ENCODE results near the gene RPP30.

The RPP30 gene

GRCh38 chr10:90855126-90855525, 16.6 kb upstream of the RPP30 start:
- Histone ChIP-seq H3K9ac (ENCODE audit: low read length in 5 of 5) (no peak overlapping the region), H3K27me3 (ENCODE audit: control insufficient read depth in 5 of 5, insufficient read depth in 4 of 5, low read length in 5 of 5) (peaks cover 9 to 34% (median 23%) of the 10 kb centered on the region in 5 donors), H3K9me3 (ENCODE audit: control insufficient read depth in 5 of 5, low read length in 5 of 5) (peaks cover 0 to 12% (median 8%) of the 10 kb centered on the region in 5 donors), H3K4me3 (ENCODE audit: low read depth in 1 of 5, low read length in 5 of 5) (no peak overlapping the region), H3K27ac (ENCODE audit: low read depth, low read length) (no peak overlapping the region), H3K36me3 (ENCODE audit: control insufficient read depth in 5 of 5, insufficient read depth in 5 of 5, low read length in 5 of 5) (no peaks in the 10 kb centered on the region), H3K4me1 (ENCODE audit: control insufficient read depth in 5 of 5, insufficient read depth in 5 of 5, low read length in 5 of 5) (peaks cover 0 to 16% (median 13%) of the 10 kb centered on the region in 5 donors)

- Histone ChIP-seq H3K9ac (ENCODE audit: low read length in 5 of 5) (no peak overlapping the region), H3K9me3 (ENCODE audit: control insufficient read depth in 5 of 5, low read length in 5 of 5) (peaks cover 0 to 2% (median under 1%) of the 10 kb centered on the region in 5 donors), H3K27me3 (ENCODE audit: control insufficient read depth in 5 of 5, insufficient read depth in 4 of 5, low read length in 5 of 5) (peaks cover 9 to 34% (median 23%) of the 10 kb centered on the region in 5 donors), H3K27ac (ENCODE audit: low read depth, low read length) (no peak overlapping the region), H3K4me1 (ENCODE audit: control insufficient read depth in 5 of 5, insufficient read depth in 5 of 5, low read length in 5 of 5) (peaks cover 0 to 16% (median 13%) of the 10 kb centered on the region in 5 donors), H3K36me3 (ENCODE audit: control insufficient read depth in 5 of 5, insufficient read depth in 5 of 5, low read length in 5 of 5) (no peaks in the 10 kb centered on the region), H3K4me3 (ENCODE audit: low read depth in 1 of 5, low read length in 5 of 5) (no peak overlapping the region)
Observed at GRCh38 chr10:90856261-90856660, 15.5 kb upstream of the RPP30 start.

GRCh38 chr10:90856964-90857634, 14.7 kb upstream of the RPP30 start:
- peaks cover 9 to 34% (median 23%) of the 10 kb centered on the region in 5 donors for H3K27me3 ChIP-seq (ENCODE audit: control insufficient read depth in 5 of 5, insufficient read depth in 4 of 5, low read length in 5 of 5)
- H3K9ac ChIP-seq (ENCODE audit: low read length in 5 of 5): peak overlapping the region in 2 of 5 donors; percentile 0 to 23
- H3K4me1 ChIP-seq (ENCODE audit: control insufficient read depth in 5 of 5, insufficient read depth in 5 of 5, low read length in 5 of 5): peaks cover 0 to 16% (median 13%) of the 10 kb centered on the region in 5 donors
- H3K9me3 ChIP-seq (ENCODE audit: control insufficient read depth in 5 of 5, low read length in 5 of 5): no peaks in the 10 kb centered on the region
- H3K27ac ChIP-seq (ENCODE audit: low read depth, low read length): no peak overlapping the region
- H3K36me3 ChIP-seq (ENCODE audit: control insufficient read depth in 5 of 5, insufficient read depth in 5 of 5, low read length in 5 of 5): no peaks in the 10 kb centered on the region
- peak overlapping the region; percentile 29 to 78 (median 67) for H3K4me3 ChIP-seq (ENCODE audit: low read depth in 1 of 5, low read length in 5 of 5)

DNA sequence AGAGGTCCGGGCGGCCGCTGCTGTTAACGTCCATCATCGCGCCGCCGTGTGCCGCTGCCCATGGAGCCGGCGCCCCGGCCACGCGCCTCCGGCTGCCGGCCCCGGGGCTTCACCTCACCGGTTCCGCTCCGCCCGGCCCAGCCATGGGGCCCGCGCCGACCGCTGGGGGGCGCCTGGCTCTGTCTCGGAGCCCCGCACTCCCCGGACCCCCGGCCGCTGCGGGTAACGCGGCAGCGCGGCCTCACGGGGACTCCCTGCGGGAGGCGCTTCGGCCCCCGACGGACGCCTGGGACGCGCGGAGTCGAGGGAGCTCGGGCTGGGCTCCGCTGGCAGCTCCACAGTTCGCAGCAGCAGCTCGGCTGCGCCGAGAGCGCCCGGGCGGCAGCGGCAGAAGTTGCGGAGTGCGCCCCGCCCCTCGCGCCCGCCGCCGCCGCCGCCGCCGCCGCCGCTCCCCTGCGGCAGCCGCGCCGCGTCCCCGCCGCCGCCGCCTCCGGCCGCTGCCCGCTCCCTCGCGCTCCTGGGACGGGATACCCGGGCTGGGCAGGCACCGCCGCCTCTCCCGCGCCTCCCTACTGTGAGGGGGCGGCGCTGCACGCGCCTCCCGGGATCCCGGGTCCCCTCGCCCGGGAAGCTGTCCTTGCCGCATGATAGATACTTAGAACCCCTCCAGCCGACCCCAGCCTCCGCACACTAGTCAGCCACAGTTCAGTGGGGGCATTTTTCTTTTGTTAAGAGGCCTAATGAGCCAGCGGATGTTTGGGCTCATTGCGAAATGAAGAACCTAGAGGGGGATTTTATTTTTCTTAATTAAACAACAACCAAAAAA, 13.9 kb upstream of the RPP30 start, which contains the start of gene HTR7:
Gene HTR7 (minus strand): TSS at position 405 of the 826 bp plus-strand sequence. CDS start 368 bp downstream, at position 37.
- H3K9ac ChIP-seq (ENCODE audit: low read length in 5 of 5): peak within 1 kb of the TSS in 4 of 5 donors; percentile 48 to 80 (median 70)
- H3K4me3 ChIP-seq (ENCODE audit: low read depth in 1 of 5, low read length in 5 of 5): peak within 1 kb of the TSS; percentile 61 to 78 (median 69)
- H3K27ac ChIP-seq (ENCODE audit: low read depth, low read length): no peak within 1 kb of the TSS
- H3K36me3 ChIP-seq (ENCODE audit: control insufficient read depth in 5 of 5, insufficient read depth in 5 of 5, low read length in 5 of 5): no peaks in the 10 kb centered on the region
- H3K9me3 ChIP-seq (ENCODE audit: control insufficient read depth in 5 of 5, low read length in 5 of 5): no peaks in the 10 kb centered on the region
- peaks cover 0 to 16% (median 13%) of the 10 kb centered on the region in 5 donors for H3K4me1 ChIP-seq (ENCODE audit: control insufficient read depth in 5 of 5, insufficient read depth in 5 of 5, low read length in 5 of 5)
- H3K27me3 ChIP-seq (ENCODE audit: control insufficient read depth in 5 of 5, insufficient read depth in 4 of 5, low read length in 5 of 5): peaks cover 9 to 34% (median 23%) of the 10 kb centered on the region in 5 donors

- Histone ChIP-seq H3K9me3 (ENCODE audit: control insufficient read depth in 5 of 5, low read length in 5 of 5) (no peaks in the 10 kb centered on the region), H3K27me3 (ENCODE audit: control insufficient read depth in 5 of 5, insufficient read depth in 4 of 5, low read length in 5 of 5) (peaks cover 9 to 34% (median 23%) of the 10 kb centered on the region in 5 donors), H3K36me3 (ENCODE audit: control insufficient read depth in 5 of 5, insufficient read depth in 5 of 5, low read length in 5 of 5) (no peaks in the 10 kb centered on the region), H3K4me3 (ENCODE audit: low read depth in 1 of 5, low read length in 5 of 5) (peak overlapping the region; percentile 61 to 78 (median 69)), H3K4me1 (ENCODE audit: control insufficient read depth in 5 of 5, insufficient read depth in 5 of 5, low read length in 5 of 5) (peaks cover 0 to 16% (median 13%) of the 10 kb centered on the region in 5 donors), H3K9ac (ENCODE audit: low read length in 5 of 5) (peak overlapping the region in 4 of 5 donors; percentile 48 to 80 (median 70)), H3K27ac (ENCODE audit: low read depth, low read length) (no peak overlapping the region)
Observed at GRCh38 chr10:90858461-90858968, 13.3 kb upstream of the RPP30 start.

- Histone ChIP-seq H3K9ac (ENCODE audit: low read length in 5 of 5) (no peak overlapping the region), H3K27me3 (ENCODE audit: control insufficient read depth in 5 of 5, insufficient read depth in 4 of 5, low read length in 5 of 5) (peaks cover 9 to 28% (median 18%) of the 10 kb centered on the region in 5 donors), H3K27ac (ENCODE audit: low read depth, low read length) (no peak overlapping the region), H3K4me3 (ENCODE audit: low read depth in 1 of 5, low read length in 5 of 5) (no peak overlapping the region), H3K9me3 (ENCODE audit: control insufficient read depth in 5 of 5, low read length in 5 of 5) (no peaks in the 10 kb centered on the region), H3K36me3 (ENCODE audit: control insufficient read depth in 5 of 5, insufficient read depth in 5 of 5, low read length in 5 of 5) (no peaks in the 10 kb centered on the region), H3K4me1 (ENCODE audit: control insufficient read depth in 5 of 5, insufficient read depth in 5 of 5, low read length in 5 of 5) (peaks cover 0 to 16% (median 13%) of the 10 kb centered on the region in 5 donors)
Observed at GRCh38 chr10:90859321-90859751, 12.4 kb upstream of the RPP30 start.

- Histone ChIP-seq H3K27me3 (ENCODE audit: control insufficient read depth in 5 of 5, insufficient read depth in 4 of 5, low read length in 5 of 5) (peaks cover 0 to 15% (median 13%) of the 10 kb centered on the region in 5 donors), H3K27ac (ENCODE audit: low read depth, low read length) (no peak overlapping the region), H3K9ac (ENCODE audit: low read length in 5 of 5) (no peak overlapping the region), H3K4me3 (ENCODE audit: low read depth in 1 of 5, low read length in 5 of 5) (no peak overlapping the region), H3K9me3 (ENCODE audit: control insufficient read depth in 5 of 5, low read length in 5 of 5) (no peaks in the 10 kb centered on the region), H3K36me3 (ENCODE audit: control insufficient read depth in 5 of 5, insufficient read depth in 5 of 5, low read length in 5 of 5) (no peaks in the 10 kb centered on the region), H3K4me1 (ENCODE audit: control insufficient read depth in 5 of 5, insufficient read depth in 5 of 5, low read length in 5 of 5) (peaks cover 0 to 16% (median 13%) of the 10 kb centered on the region in 5 donors)
Observed at GRCh38 chr10:90860790-90861189, 11.0 kb upstream of the RPP30 start.

DNA sequence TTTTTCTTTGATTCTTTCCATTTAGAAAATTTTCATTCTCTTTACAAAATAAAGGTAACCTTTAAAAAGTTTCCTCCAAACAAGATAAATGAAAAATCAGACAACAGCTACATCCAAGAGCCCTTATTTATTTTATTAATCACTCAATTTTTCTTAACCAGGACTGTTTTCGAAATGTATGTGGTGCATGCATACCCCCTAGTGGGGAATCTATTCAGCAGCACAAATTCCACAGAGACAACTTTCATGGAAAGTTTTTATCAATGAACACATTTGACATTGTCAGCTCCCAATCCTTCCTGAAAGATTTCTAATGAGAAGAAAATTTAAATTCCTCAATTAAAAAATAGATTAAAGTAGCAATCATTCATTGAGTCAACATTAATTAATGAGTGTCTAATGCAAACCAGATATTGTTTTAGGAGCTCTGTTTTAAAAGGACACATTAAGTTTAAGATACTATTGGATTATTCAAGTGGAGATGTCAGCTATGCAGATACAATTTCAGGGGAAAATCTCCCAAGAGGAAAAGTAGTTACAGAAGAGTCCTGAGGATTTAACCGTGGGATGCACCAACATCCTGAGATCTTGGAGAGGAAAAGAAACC, 8.8 kb upstream of the RPP30 start:
- Histone ChIP-seq H3K27ac (ENCODE audit: low read depth, low read length) (no peak overlapping the region), H3K4me3 (ENCODE audit: low read depth in 1 of 5, low read length in 5 of 5) (no peak overlapping the region), H3K36me3 (ENCODE audit: control insufficient read depth in 5 of 5, insufficient read depth in 5 of 5, low read length in 5 of 5) (no peaks in the 10 kb centered on the region), H3K9ac (ENCODE audit: low read length in 5 of 5) (no peak overlapping the region), H3K27me3 (ENCODE audit: control insufficient read depth in 5 of 5, insufficient read depth in 4 of 5, low read length in 5 of 5) (peaks cover 0 to 2% (median 0%) of the 10 kb centered on the region in 5 donors), H3K4me1 (ENCODE audit: control insufficient read depth in 5 of 5, insufficient read depth in 5 of 5, low read length in 5 of 5) (peaks cover 0 to 8% (median 5%) of the 10 kb centered on the region in 5 donors), H3K9me3 (ENCODE audit: control insufficient read depth in 5 of 5, low read length in 5 of 5) (no peaks in the 10 kb centered on the region)

GRCh38 chr10:90865401-90865800, 6.4 kb upstream of the RPP30 start:
- Histone ChIP-seq H3K27ac (ENCODE audit: low read depth, low read length) (no peak overlapping the region), H3K36me3 (ENCODE audit: control insufficient read depth in 5 of 5, insufficient read depth in 5 of 5, low read length in 5 of 5) (no peaks in the 10 kb centered on the region), H3K4me3 (ENCODE audit: low read depth in 1 of 5, low read length in 5 of 5) (no peak overlapping the region), H3K9ac (ENCODE audit: low read length in 5 of 5) (no peak overlapping the region), H3K27me3 (ENCODE audit: control insufficient read depth in 5 of 5, insufficient read depth in 4 of 5, low read length in 5 of 5) (peaks cover 0 to 2% (median 0%) of the 10 kb centered on the region in 5 donors), H3K4me1 (ENCODE audit: control insufficient read depth in 5 of 5, insufficient read depth in 5 of 5, low read length in 5 of 5) (no peaks in the 10 kb centered on the region), H3K9me3 (ENCODE audit: control insufficient read depth in 5 of 5, low read length in 5 of 5) (no peaks in the 10 kb centered on the region)

Measured in subcutaneous abdominal adipose tissue (tissue), 5 donors.